Stimulated activated CD4-positive, alpha-beta T cell treated with anti-CD3 and anti-CD28 coated beads, TNF-alpha, amount 100 ng/mL, for 48 hours (primary cell): ENCODE data around the gene VSTM4.

Experiments
- DNase-seq, 3 donors: peaks; one replicate each; pipeline ENCODE4 v3.0.0-alpha.2; 2020; ENCODE audit warnings: low read depth in 3 of 3

Gene VSTM4

GRCh38 chr10:49141541-49142332 lies 26.4 kb upstream of the VSTM4 start:
- no peak for DNase-seq

DNA sequence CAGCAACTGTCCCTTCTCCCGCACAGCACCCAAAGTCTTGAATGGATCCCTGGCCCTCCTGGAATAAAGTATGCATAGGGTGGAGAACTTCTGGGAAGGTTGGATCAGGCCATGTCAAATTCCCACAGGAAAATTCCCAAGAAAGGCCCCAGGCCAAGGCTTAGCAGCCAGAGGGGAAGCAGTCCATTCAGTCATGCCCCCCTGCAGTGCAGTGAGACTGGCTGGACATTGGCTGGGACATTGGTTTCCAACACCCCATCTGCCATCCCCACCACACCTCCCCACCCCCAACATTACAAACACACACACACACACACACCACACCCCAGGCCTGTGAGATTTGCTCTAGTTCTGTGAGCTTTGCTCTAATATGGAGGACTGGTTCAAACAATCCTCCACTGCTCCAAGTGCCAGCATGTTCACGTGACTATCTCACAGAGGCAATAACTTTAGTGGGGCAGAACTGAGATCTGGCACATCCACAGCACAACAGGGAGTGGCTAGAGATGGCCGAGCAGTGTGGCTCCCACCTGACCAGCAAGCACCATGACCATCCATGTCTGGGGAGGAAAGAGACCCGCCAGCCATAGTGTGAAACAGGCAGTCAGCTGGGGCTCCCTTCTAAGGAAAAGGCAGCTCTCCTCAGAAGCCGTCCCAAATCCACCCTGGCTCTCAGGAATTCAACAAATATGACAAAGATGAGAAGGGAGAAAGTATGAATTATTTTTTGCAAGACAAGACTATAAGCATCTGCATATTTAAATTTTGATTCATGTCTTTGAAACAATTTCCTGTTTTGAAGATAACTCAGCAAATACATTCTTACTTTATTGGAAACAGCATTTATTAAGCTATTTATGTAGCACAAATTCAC lies 25.2 kb upstream of the VSTM4 start:
- no peak for DNase-seq

GRCh38 chr10:49139846-49140195 lies 24.5 kb upstream of the VSTM4 start:
- no peak for DNase-seq

DNA sequence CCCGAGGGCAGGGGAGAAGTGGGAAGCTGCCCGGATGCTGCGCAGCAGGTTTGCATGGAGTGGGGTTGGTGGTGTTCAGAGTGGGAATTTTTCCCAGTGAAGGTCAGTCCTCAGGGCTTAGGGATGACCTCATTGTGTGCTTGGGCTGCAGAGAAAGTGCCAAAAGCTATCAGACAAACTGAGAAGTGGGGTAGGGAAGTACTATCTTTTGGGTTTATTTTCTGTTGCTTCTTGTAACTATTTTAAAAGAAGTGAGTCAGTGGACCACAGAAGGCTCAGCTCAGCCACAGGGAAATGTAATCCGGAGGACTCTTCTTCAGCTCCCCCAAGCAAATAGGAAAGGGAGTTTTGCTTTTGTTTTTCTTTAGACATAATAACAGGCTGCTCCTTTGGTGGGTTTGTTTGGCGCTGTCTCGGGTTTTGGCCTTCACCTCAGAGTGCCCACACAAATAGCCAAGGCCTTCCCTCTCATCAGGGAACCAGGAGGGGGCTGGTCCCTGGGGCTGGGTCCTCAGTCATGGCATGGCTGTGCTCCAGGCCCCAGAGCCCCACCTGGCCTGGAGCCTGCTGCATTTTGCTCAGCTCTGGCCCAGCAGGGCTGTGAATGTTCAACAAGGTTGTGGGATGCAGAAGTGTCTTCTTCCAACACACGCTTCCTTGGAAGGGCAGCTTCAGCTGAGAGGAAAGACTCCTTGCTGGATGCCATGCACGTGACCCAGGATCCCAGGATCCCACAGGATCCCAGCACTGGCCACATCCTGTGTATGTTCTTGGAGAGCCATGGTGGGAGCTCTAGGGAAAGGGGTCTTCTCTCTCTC lies 23.9 kb upstream of the VSTM4 start:
- DNase-seq: no peak

GRCh38 chr10:49138361-49138891 lies 23.1 kb upstream of the VSTM4 start:
- no peak for DNase-seq

DNA sequence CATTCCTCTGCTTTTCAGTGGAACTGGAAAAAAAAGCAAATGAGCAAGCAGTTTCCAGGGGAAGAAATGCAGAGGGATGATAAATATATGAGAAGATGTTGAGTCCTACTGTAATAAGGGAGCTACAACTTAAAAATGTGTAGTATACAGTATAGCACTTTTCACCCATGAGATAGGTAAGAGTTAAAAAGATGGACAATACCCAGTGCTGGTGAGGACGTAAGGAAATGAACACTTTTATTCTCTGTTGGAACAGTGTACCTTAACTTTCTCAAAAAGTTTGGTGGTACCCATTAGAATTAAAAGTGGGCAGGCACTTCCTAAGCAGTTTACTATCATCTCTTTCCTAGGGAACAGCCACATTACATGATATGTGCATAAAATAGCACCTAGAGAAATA lies 21.2 kb upstream of the VSTM4 start:
- DNase-seq: no peak

- DNase-seq: no peak
These were observed 20.4 kb upstream of the VSTM4 start for GRCh38 chr10:49135575-49136313.

DNA sequence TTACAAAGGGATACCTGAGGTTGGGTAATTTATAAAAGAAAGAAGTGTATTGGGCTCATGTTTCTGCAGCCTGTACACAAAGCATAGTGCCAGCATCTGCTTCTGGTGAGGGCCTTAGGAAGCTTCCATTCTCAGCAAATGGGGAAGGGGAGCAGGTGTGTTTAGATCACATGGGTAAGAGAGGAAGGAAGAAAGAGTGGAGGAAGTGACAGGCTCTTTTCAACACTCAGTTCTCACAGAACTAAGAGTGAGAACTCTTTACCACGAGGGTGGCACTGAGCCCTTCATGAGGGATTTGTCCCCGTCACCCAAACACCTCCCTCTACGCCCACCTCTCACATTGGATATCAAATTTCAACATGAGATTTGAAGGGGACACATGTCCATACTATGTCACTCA lies 19.0 kb upstream of the VSTM4 start:
- DNase-seq: no peak

DNA sequence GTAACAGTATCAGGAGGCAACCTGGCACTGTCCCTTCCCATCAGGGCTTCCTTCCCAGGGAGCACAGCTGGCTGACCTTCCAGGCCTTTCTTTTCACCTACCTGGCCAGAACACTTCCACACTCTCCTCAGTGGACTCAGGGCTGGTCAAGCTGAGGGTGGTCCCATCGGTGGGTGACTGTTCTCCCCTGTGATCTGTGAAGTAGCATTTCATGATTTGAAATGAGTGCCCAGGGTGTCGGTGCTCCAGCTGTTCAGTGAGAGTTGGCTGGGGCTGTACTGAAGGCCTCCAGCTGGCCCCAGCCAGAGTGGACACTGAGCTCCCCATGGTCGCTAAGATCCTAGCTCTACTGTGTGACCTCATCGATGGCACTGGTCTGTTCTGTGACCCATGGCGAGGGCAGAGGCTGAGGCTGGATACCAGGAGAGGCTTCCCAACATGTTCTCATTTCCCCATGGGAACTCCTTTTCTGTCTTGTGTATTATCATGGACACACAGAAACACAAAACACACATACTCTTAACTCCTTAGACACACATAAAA lies 18.5 kb upstream of the VSTM4 start, which contains the start of gene FAM170B:
TSS of gene FAM170B (minus strand) at position 316 of the 543 bp plus-strand sequence. CDS start at position 213, 103 bp downstream.
- no peak for DNase-seq

DNA sequence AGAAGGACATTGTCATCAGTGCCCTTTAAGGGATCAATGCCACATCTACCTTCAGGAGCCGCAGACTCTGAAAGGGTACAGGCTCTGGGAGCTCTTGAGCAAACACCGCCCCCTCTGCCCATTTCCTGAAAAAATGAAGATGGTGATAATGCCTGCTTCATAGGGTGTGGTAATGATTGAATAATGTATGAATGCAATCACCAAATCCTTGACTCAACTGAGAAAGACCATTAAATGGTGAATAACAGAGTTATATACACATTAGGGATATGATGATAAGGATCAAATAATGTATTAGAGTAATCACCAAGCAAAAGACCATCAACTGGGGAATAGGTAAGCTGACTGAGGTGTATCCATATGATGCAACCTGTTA lies 17.0 kb upstream of the VSTM4 start:
- no peak for DNase-seq

DNA sequence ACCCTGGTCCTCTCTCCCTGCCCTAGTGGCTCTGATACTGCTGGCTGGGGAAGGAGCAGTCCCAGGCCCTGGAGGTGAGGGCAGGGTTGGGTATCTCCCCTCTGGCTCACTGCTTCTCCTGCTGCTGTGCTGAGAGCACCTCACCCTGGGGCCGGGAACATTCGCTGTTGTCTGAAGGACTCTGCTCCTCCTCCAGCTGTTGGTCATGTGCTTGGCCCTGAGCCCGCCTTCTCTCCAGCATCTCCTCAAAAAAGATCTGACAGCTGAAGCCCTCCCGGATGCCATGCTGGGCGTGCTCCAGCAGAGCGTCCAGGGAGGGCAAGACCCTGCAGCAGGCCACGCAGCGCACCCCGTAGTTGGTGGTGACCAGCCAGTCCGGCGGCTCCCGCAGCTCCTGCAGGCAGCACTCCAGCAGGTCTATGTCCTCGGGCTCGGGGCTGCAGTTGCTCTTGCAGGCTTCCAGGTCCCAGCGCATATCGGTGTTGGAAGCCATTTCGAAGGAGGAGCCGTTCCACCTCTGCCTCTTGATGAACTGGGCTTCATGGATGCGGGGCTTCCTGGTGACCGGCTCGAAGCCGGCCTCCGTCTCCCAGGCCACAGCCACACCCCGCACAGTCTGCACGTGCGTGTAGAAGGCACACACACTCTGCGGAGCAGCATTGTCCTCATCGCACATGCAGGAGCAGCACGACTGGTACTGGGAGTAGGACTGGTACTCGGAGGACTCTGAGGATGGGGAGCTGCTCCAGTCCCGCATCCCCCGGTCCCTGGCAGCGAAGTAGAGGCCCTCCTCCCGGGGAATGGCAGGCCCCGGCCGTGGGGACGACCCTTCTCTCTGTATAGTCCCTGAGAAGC lies 16.4 kb upstream of the VSTM4 start:
- no peak for DNase-seq

- DNase-seq: no peak
These were observed 14.1 kb upstream of the VSTM4 start for GRCh38 chr10:49129376-49129775.

GRCh38 chr10:49128854-49129253 lies 13.5 kb upstream of the VSTM4 start:
- no peak for DNase-seq

DNA sequence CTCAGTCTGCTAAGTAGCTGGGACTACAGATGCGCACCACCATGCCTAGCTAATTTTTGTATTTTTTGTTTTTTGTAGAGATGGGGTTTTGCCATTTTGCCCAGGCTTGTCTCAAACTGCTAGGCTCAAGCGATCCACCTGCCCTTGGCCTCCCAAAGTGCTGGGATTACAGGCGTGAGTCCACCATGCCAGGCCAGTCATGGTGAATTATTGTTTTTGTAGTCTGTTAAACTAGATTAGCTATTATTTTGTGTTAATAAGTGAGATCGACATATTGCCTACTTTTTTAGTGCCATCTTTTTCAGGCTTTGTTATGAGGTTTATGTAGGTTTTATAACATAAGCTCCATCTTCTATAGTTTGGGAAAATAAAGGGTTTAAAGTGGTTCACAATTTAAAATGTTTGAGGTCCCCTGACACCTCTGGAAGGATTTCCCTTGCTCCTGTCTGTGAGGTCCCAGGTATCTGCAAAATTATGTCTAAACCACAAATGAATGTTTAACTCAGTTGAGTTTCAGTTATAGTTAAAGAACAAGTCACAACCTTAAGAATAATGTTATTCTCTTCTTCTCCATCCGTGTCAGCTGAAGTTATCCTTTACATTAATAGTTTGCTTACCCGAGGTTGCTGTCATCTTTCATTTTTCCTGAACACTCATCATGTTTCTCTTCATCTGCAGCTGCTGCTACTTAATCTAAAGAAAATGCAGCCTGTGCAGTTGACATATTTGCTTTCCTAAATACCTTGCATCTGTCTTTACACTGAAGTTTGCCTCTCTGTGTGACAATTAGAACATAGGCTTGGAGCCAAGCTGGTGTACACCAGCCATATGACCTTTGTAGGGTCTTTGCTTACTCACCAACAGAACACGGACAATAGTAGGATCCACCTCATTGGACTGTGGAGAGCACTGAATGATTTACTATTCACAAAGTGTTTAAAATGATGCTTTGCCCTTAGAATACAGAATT lies 8.9 kb upstream of the VSTM4 start:
- no peak for DNase-seq

DNA sequence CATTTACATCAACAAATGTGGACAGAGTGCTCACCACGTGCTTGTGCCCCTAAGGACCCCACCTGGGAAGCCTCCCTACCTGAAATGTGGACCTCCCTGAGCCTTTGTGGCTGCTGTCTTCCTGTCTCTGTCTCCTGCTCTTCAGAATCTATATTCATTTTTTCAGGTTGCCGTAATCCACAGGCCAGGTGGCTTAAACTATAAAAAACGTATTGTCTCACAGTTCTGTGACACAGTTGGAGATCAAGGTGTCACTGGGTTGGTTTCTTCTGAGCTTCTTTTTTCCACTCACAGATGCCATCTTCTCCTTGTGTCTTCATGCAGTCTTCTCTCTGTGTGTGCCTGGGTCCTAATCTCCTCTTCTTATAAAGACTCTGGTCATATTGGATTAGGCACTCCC lies 5.6 kb upstream of the VSTM4 start:
- no peak for DNase-seq

- DNase-seq: no peak
These were observed 4.4 kb upstream of the VSTM4 start for GRCh38 chr10:49119746-49120145.

- DNase-seq: no peak
These were observed 3.2 kb upstream of the VSTM4 start for GRCh38 chr10:49118430-49119074.

GRCh38 chr10:49117376-49118070 lies 2.2 kb upstream of the VSTM4 start:
- DNase-seq: no peak
